ENCODE results near the gene KRTAP10-9.
"Not testable (repeated sequence)": the region's sequence is repeated elsewhere in the genome, so short reads cannot be mapped to it uniquely, and the experiment has no call there.

Gene KRTAP10-9

GRCh38 chr21:44614961-44615391, 11.9 kb upstream of the KRTAP10-9 start:
- no peak for DNase-seq (ENCODE audit: low read depth in 2 of 2)

- no peak for DNase-seq (ENCODE audit: low read depth in 2 of 2)
Observed at GRCh38 chr21:44615466-44615865, 11.4 kb upstream of the KRTAP10-9 start.

GRCh38 chr21:44615911-44616590, 10.8 kb upstream of the KRTAP10-9 start:
- DNase-seq (ENCODE audit: low read depth in 2 of 2) = no peak

GRCh38 chr21:44616591-44616926, 10.3 kb upstream of the KRTAP10-9 start:
- no peak for DNase-seq (ENCODE audit: low read depth in 2 of 2)

GRCh38 chr21:44617071-44617501, 9.8 kb upstream of the KRTAP10-9 start:
- DNase-seq (ENCODE audit: low read depth in 2 of 2) = no peak

GRCh38 chr21:44618504-44618903, 8.4 kb upstream of the KRTAP10-9 start:
- no peak for DNase-seq (ENCODE audit: low read depth in 2 of 2)

- peak in 1 of 2 donors; percentile 13 for DNase-seq (ENCODE audit: low read depth in 2 of 2)
Observed at GRCh38 chr21:44618909-44619308, 8.0 kb upstream of the KRTAP10-9 start.

- no peak for DNase-seq (ENCODE audit: low read depth in 2 of 2)
Observed at GRCh38 chr21:44619886-44620285, 7.0 kb upstream of the KRTAP10-9 start.

GRCh38 chr21:44623575-44623974, 3.3 kb upstream of the KRTAP10-9 start:
- DNase-seq (ENCODE audit: low read depth in 2 of 2) = no peak

- DNase-seq (ENCODE audit: low read depth in 2 of 2) = no peak
Observed at GRCh38 chr21:44625756-44626155, 1.1 kb upstream of the KRTAP10-9 start.

GRCh38 chr21:44626262-44626661, 631 bp upstream of the KRTAP10-9 start:
- no peak for DNase-seq (ENCODE audit: low read depth in 2 of 2)

GRCh38 chr21:44627181-44627822, 409 bp downstream of the KRTAP10-9 start:
- not testable (repeated sequence) for DNase-seq (ENCODE audit: low read depth in 2 of 2)

- not testable (repeated sequence) for DNase-seq (ENCODE audit: low read depth in 2 of 2)
Observed at GRCh38 chr21:44627831-44628233, 939 bp downstream of the KRTAP10-9 start.

- no peak for DNase-seq (ENCODE audit: low read depth in 2 of 2)
Observed at GRCh38 chr21:44628707-44629391, 2.0 kb downstream of the KRTAP10-9 start.

GRCh38 chr21:44630440-44630839, 3.5 kb downstream of the KRTAP10-9 start:
- no peak for DNase-seq (ENCODE audit: low read depth in 2 of 2)

- no peak for DNase-seq (ENCODE audit: low read depth in 2 of 2)
Observed at GRCh38 chr21:44632067-44632466, 5.2 kb downstream of the KRTAP10-9 start.

GRCh38 chr21:44636209-44637017, 9.5 kb downstream of the KRTAP10-9 start:
- no peak for DNase-seq (ENCODE audit: low read depth in 2 of 2)

GRCh38 chr21:44637018-44637850, 10.3 kb downstream of the KRTAP10-9 start, which contains the start of gene KRTAP10-10:
TSS of gene KRTAP10-10 (plus strand) at chr21:44637356. CDS start at chr21:44637418, 62 bp downstream.
- DNase-seq (ENCODE audit: low read depth in 2 of 2) = no peak

GRCh38 chr21:44637851-44638348, 11.0 kb downstream of the KRTAP10-9 start:
- not testable (repeated sequence) for DNase-seq (ENCODE audit: low read depth in 2 of 2)

- DNase-seq (ENCODE audit: low read depth in 2 of 2) = not testable (repeated sequence)
Observed at GRCh38 chr21:44638506-44639330, 11.8 kb downstream of the KRTAP10-9 start.

Measured in stimulated activated CD8-positive, alpha-beta memory T cell treated with anti-CD3 and anti-CD28 coated beads, Interleukin-2, amount 100 ng/mL, for 48 hours (primary cell).